DND-41 (cell line): ENCODE results near the gene GSKIP.

Experiments
- ATAC-seq: fragments of 200-7000 bp; cut with Tn5 transposase; 3 replicates; pipeline ENCODE4 v1.9.1; 2021; ENCODE audit warnings: low read depth; ENCODE audit not compliant: insufficient read depth
- DNase-seq: peaks from one replicate; pipeline ENCODE4 v3.0.0-alpha.2; 2020
- H2AFZ ChIP-seq: 2 replicates; pipeline ENCODE4 v1.6.0; 2012; ENCODE audit warnings: low read depth, low read length
- H3K27ac ChIP-seq: 2 replicates; pipeline ENCODE4 v1.5.1; 2012; ENCODE audit warnings: low read length, inconsistent platforms
- H3K27me3 ChIP-seq: fragments of 200-600 bp; sonication (generic); 2 replicates; pipeline ENCODE4 v1.6.0; 2012; ENCODE audit warnings: low read length, mild to moderate bottlenecking, inconsistent platforms; ENCODE audit not compliant: insufficient read depth, poor library complexity
- H3K36me3 ChIP-seq: 2 replicates; pipeline ENCODE4 v1.5.1; 2012; ENCODE audit warnings: low read length, inconsistent platforms; ENCODE audit not compliant: insufficient read depth
- H3K4me1 ChIP-seq: 2 replicates; pipeline ENCODE4 v1.5.1; 2012; ENCODE audit warnings: mild to moderate bottlenecking, low read length; ENCODE audit not compliant: insufficient read depth
- H3K4me2 ChIP-seq: 2 replicates; pipeline ENCODE4 v1.6.0; 2012; ENCODE audit warnings: mild to moderate bottlenecking, moderate library complexity, low read length, inconsistent platforms; ENCODE audit not compliant: insufficient read depth
- H3K4me3 ChIP-seq, 2 experiments: fragments of 200-600 bp in 1 of 2; shearing (Covaris generic) in 1 of 2; 2 replicates each; pipeline ENCODE4 v1.5.1; 2012 to 2016; ENCODE audit warnings: inconsistent platforms in 2 of 2, low read length in 2 of 2, mild to moderate bottlenecking in 2 of 2, low read depth in 1 of 2, moderate library complexity in 1 of 2
- H3K79me2 ChIP-seq: 2 replicates; pipeline ENCODE4 v1.6.0; 2012; ENCODE audit warnings: low read length, inconsistent platforms; ENCODE audit not compliant: insufficient read depth
- H3K9ac ChIP-seq: 2 replicates; pipeline ENCODE4 v1.6.0; 2012; ENCODE audit warnings: low read depth, mild to moderate bottlenecking, inconsistent platforms, low read length, moderate library complexity
- H3K9me3 ChIP-seq: 2 replicates; pipeline ENCODE4 v1.5.1; 2012; ENCODE audit warnings: low read length, moderate library complexity, mild to moderate bottlenecking, inconsistent platforms; ENCODE audit not compliant: insufficient read depth, severe bottlenecking
- H4K20me1 ChIP-seq: 2 replicates; pipeline ENCODE4 v1.6.0; 2012; ENCODE audit warnings: low read length; ENCODE audit not compliant: insufficient read depth
- EZH2 ChIP-seq: IDR thresholded peaks from 3 replicates; pipeline ENCODE4 v1.6.1; 2012; ENCODE audit warnings: borderline replicate concordance, low read depth, mild to moderate bottlenecking, moderate library complexity, low read length, inconsistent platforms; ENCODE audit not compliant: severe bottlenecking
- TF ChIP-seq, protein P1 (sequence below): IDR thresholded peaks from 2 replicates; pipeline ENCODE4 v1.5.1; 2012; ENCODE audit warnings: borderline replicate concordance, low read length, moderate library complexity, mild to moderate bottlenecking; ENCODE audit not compliant: poor library complexity, severe bottlenecking; ENCODE audit errors: extremely low read depth

Gene GSKIP, protein sequence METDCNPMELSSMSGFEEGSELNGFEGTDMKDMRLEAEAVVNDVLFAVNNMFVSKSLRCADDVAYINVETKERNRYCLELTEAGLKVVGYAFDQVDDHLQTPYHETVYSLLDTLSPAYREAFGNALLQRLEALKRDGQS

DNA sequence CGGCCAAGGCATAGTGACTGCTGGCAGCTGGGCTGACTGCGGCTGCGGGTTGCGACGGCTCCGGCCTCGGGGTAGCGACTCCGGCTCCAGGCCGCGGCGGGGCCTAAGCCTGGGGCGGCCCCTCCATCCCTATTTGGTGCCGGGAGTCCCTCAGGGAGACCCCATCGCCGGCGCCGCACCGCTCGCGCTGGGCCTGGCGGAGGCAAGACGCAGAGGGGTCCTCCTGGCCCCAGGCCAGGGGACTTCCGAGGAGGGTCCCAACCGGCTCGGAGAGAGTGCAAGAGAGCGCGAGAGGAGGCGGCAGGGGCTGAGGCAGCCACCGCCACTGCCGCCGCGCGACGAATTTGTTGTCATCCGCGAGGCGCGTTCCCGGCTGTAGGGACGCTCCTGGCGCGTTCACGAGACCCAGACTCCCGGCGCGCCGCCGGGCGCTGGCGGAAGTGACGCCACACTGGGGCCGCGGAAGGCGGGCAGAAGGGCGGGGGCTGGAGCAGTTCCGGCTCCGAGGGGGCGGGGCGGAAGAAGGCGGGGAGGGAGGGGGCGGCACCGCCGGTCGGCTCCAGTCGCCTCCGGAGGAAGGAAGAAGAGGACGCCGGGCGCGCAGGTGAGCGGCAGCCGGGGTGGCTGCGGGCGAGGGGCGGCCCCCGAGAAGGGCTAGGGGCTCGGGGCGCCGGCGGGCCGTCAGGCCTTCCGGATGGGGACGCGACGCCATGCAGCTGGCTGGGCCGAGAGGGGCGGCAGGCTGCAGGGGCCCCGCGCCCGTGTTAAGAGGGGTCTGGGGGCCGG lies at the start of gene GSKIP, which contains the start of gene ATG2B:
Gene GSKIP, plus strand, starts transcription at position 562 of the 786 bp plus-strand sequence. CDS start 18,722 bp downstream, outside the sequence.
Gene ATG2B, minus strand, starts transcription at position 377 of the 786 bp plus-strand sequence. Its CDS starts 365 bp downstream, at position 12.
- Histone ChIP-seq H3K27ac (peak within 1 kb of the TSS; percentile 72), H4K20me1 (peaks cover 15% of the 10 kb centered on the region; the same call in 1 of the 2 replicates)

GRCh38 chr14:96316087-96316486 lies 47.2 kb upstream of the GSKIP start:
- peaks cover 47% of the 10 kb centered on the region for H3K36me3 ChIP-seq
- no peaks in the 10 kb centered on the region for H4K20me1 ChIP-seq
- H3K27ac ChIP-seq, result no peak overlapping the region
- no peaks in the 10 kb centered on the region for H3K9me3 ChIP-seq
- no peak overlapping the region for H2AFZ ChIP-seq
- no peak overlapping the region for H3K4me2 ChIP-seq
- no peak overlapping the region for H3K9ac ChIP-seq
- TF ChIP-seq, protein P1, sequence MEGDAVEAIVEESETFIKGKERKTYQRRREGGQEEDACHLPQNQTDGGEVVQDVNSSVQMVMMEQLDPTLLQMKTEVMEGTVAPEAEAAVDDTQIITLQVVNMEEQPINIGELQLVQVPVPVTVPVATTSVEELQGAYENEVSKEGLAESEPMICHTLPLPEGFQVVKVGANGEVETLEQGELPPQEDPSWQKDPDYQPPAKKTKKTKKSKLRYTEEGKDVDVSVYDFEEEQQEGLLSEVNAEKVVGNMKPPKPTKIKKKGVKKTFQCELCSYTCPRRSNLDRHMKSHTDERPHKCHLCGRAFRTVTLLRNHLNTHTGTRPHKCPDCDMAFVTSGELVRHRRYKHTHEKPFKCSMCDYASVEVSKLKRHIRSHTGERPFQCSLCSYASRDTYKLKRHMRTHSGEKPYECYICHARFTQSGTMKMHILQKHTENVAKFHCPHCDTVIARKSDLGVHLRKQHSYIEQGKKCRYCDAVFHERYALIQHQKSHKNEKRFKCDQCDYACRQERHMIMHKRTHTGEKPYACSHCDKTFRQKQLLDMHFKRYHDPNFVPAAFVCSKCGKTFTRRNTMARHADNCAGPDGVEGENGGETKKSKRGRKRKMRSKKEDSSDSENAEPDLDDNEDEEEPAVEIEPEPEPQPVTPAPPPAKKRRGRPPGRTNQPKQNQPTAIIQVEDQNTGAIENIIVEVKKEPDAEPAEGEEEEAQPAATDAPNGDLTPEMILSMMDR, result no peak
- no peaks in the 10 kb centered on the region for H3K79me2 ChIP-seq
- DNase-seq (no peak), ATAC-seq (no peak)
- H3K4me1 ChIP-seq, result no peaks in the 10 kb centered on the region
- no peak overlapping the region for H3K4me3 ChIP-seq
- H3K27me3 ChIP-seq, result no peaks in the 10 kb centered on the region

More for the DNA sequence above, at the start of gene GSKIP, which contains the start of gene ATG2B:
- H3K36me3 ChIP-seq, result no peaks in the 10 kb centered on the region
- no peaks in the 10 kb centered on the region for H3K27me3 ChIP-seq
- peaks cover 37% of the 10 kb centered on the region for H3K4me1 ChIP-seq
- H3K4me3 ChIP-seq, result peak within 1 kb of the TSS; percentile 89 to 92
- TF ChIP-seq EZH2, result no peak
- TF ChIP-seq, protein P1, result no peak
- peak within 1 kb of the TSS; percentile 88 for H3K9ac ChIP-seq
- H3K9me3 ChIP-seq, result no peaks in the 10 kb centered on the region
- H2AFZ ChIP-seq, result peak within 1 kb of the TSS; percentile 93
- H3K79me2 ChIP-seq, result peaks cover 87% of the 10 kb centered on the region
- peak within 1 kb of the TSS; percentile 88 for H3K4me2 ChIP-seq
- DNase-seq (peak; percentile 95), ATAC-seq (peak; percentile 82)

DNA sequence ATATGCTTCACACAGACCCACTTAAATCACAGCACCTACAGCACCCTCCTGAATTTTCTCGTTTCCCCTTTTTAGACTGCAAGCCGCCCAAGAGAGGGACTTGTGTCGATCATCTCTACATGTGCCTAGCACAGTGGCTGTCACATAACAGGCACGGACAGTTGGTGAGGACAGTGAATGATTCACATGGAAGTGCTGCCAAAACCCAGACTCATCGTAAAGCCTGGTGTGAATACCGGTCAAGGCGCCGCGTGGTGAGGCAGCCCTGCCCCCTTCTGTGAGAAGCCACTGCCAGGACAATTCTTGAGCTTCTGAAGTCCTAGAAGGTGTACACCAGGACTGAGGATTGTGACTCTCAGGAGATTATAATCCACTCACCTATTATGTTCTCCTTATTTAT lies 44.5 kb upstream of the GSKIP start:
- Histone ChIP-seq H3K27me3 (no peaks in the 10 kb centered on the region), H3K4me3 (no peak overlapping the region), H4K20me1 (no peaks in the 10 kb centered on the region), H3K4me1 (no peaks in the 10 kb centered on the region), H3K9ac (no peak overlapping the region), H3K9me3 (no peaks in the 10 kb centered on the region), H3K27ac (no peak overlapping the region), H2AFZ (no peak overlapping the region), H3K79me2 (no peaks in the 10 kb centered on the region), H3K36me3 (peaks cover 52% of the 10 kb centered on the region), H3K4me2 (no peak overlapping the region)
- no peak for DNase-seq
- no peak for ATAC-seq
- TF ChIP-seq, protein P1, result no peak
- TF ChIP-seq EZH2, result no peak
